HG02852 (cell line): ENCODE measurements around the gene ASIC1.
"Not testable (repeated sequence)": the region's sequence is repeated elsewhere in the genome, so short reads cannot be mapped to it uniquely, and the experiment has no call there.

Experiments
- ATAC-seq: cut with Tn5 transposase; IDR thresholded peaks from one replicate; pipeline ENCODE4 v1.9.1; 2021; ENCODE audit warnings: mild to moderate bottlenecking, moderate library complexity; ENCODE audit not compliant: unreplicated experiment

ASIC1 gene

DNA sequence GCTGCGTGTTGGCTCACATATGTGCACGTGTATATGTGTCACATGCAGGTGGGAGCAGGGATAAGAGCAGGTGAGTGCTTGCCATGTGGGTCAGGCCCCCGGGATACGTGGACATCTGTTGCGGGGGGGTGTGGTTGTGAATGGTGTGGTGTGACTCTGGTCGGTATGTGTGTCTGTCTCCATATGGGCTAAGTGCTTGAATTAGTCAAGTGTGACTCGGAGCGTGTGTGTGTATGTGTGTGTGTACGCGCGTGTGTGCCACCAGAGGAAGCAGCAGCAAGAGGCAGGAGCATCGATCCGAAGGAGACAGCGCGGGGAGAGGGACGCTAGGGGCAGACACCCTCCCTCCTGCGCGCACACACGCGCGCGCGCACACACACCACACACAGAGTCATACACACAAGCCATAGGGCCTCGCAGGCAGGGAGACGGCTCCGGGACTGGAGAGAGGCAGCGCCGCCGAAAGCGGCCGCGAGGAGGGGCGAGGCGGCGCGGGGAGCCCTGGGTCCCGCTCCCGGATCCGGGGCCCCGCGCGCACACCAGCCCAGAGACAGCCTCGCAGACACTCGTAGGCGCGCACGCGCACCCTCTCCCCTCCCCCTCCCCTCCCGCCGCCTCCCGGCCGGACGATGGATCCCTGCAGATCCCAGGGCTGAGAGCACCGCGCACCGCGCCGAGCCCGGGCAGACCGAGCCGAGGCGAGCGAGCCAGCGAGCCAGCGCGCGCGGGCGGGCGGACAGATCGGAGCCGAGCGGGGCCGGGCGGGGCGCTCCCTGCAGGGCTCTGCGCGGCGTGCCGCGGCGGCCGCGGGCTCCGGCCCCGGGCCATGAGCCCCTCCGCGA lies at the start of gene ASIC1:
TSS of gene ASIC1 (plus strand) at position 597 of the 842 bp plus-strand sequence. CDS start 1,171 bp downstream, outside the sequence.
- no peak for ATAC-seq

DNA sequence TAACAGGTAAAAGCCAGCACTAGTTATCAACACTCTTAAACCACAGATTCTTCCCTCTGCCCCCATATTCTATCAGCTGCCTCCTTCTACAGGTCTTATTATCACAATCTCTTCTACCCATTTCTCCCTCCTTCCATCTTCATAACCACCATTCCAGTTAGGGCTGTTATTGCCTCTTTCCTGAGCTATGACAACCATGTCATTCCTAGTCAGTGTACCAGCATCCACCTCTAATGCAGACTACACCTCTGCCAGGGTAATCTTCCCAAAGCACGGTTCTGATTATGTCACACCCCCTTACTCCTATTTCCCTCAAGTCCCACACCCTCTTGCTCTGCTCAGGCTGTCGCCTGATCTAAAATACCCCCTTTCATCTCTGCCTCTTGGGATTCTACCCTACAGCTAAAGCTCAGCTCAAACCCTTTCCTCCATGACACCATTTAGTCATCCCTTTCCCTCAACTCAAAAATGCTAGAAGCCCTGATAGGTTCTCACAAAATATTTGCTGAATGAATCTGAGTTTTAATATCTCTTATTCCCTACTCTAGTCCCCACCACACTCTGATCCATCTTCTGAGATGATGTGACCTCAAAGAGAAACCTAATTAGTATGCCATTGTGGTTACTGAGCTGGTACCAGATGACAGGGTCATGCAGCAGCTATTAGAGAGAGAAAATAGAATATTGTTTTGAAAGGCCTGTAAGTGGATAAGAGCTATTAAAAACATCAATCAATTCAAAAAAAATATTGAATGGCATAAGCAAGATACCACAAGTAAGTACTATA lies 43.8 kb upstream of the ASIC1 start:
- ATAC-seq = no peak

DNA sequence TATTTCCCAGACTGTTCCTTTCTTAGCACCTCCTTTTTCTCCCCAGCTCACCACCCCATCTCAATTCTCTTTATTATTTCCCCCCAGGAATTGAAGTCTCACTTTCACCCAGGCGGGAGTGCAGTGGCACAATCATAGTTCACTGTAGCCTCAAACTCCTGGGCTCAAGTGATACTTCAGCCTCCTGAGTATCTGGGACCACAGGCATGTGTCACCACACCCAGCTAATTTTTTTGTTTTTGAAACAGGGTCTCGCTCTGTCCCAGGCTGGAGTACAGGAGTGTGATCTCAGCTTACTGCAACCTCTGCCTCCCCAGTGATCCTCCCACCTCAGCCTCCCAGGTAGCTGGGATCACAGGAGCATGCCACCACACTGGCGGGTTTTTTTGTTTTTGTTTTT lies 43.1 kb upstream of the ASIC1 start:
- ATAC-seq = no peak

DNA sequence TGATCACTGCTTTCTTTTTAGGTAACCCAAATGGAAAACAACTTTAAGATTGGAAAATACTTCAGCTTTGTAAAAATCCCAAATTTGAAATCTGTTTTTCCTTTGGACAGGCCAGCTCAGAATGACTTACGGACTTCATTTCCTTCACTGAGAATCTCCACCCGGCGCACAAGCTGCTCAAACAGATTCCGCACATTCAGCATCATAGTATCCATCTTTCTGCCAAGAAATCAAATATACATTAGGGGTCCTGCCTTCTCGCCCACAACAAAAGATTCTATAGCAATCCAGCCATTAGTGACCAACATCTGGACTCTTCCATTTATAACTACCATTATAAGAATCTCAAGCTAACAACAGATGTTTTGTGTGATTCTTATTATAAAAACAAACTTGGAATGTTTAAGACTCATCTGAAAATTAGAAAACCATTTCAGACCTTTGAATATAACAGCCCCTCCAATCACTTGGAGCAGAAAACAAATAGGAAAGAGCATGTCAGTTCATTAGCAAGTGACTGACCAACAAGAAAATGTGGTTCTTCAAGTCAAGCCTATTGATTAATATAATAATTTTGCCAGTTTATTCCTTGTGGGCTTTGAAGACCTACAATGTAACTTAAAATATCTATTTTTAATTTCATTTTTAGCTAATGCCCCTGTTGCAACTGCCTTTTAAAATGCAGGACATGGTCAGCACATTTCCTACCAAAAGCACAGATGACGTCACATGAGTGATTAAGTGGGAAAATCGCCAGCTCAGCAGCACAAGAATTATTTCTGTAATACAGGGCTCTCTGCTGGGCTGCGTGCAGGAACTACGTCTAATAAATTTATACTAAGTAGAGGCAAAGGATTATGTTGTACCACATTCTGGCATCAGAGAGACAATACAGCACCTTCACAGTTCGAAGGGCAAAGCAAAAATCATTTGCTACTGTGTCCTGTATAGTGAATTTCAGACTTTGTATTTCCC lies 40.6 kb upstream of the ASIC1 start:
- no peak for ATAC-seq

DNA sequence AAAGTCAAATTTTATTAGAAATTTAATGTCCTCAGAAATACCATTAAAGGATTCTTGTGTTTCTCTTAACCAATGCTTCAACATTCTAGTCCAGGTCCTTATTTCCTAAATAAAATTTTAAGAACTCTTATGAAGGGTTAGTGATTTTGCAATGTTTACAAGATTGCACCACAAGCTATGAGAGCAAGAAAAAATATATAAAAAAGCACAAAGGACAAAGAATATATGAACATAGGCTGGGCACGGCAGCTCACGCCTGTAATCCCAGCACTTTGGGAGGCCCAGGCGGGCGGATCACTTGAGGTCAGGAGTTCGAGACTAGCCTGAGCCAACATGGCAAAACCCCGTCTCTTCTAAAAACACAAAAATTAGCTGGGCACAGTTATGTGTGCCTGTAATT lies 39.8 kb upstream of the ASIC1 start:
- no peak for ATAC-seq

DNA sequence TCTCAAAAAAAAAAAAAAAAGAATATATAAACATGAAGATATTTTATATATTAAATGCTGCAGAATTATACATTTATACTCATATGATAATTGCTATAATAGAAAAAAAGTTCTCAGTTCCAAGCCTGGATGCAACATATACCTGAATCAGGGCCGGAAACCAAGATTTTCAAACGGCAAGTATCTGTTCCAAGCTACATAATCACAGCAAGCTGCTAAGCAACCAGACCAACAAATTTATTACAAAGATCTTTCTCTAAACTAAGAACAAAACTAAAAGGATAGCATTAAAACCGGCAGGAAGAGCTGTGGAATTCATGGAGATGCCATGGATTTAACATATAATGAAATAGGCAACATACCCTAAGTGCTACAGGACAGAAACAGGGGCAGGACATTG lies 39.2 kb upstream of the ASIC1 start:
- ATAC-seq = no peak

DNA sequence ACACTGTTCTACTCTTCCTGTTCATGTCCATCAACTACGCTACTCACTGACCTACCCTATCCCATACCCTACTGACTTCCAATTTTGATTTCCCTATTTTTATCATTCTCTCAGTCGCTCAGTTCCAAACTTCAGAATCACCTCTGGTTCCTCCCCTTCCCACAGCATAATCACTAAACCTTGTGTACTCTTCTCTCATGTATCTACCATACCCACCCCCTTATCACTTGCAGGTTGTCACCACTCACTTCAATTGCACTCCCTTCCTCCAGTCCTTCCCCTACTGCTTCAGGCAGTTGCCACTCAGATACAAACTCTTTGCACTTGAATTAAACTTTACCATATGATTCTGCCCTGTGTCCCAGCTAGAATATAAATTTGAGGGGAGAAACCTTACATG lies 38.4 kb upstream of the ASIC1 start:
- no peak for ATAC-seq

DNA sequence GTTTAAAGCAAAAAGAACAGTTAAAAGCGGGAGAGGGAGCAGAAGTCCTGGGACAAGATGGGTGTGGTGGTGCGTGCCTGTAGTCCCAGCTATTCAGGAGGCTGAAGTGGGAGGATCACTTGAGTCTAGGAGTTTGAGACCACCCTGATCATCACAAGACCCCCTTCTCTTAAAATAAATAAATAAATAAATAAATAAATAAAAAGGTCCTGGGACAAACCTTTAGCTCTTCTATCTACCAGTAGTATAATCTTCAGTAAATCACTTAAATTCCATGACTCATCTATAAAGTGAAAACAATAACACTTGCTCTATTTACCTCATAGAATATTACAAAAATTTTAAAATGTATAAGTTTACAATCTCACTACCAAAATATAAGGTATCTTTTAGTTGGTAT lies 37.9 kb upstream of the ASIC1 start:
- ATAC-seq = no peak

DNA sequence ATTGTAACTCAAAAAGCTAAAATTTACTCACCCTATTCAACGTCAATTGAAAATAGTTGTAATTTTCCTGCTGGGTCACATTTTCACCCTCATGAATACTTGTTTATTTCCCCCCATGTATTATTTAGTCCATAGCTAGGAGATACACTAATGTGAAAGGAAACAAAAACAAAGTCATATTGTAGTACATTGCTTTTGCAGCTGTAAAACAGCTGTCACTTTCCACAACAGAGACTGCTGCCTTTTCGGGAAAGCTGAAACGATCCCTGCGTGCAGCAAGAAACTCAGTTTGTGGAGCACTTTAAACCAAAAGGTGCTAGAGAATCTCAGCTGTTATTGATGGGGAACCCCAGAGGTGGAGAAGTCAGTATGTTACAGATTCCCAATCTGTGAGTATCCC lies 36.4 kb upstream of the ASIC1 start:
- ATAC-seq = no peak

DNA sequence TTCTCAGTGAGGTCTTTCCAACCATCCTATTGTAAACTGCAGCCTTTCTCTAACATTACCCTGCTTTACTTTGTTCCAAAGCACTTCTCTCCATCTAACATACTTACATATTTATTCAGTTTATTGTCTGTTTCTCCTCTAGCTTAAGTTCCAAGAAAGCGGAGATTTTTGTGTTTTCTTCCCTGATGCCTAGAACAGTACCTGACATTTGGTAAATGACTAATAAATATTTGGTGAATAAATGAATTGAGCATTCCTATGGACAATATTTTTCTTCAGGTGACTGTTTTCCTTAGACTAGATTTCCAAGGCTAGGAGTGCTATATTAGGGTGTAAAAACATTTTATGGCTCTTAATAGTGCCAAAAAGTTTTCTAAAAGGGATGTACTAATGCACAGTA lies 34.5 kb upstream of the ASIC1 start:
- no peak for ATAC-seq

DNA sequence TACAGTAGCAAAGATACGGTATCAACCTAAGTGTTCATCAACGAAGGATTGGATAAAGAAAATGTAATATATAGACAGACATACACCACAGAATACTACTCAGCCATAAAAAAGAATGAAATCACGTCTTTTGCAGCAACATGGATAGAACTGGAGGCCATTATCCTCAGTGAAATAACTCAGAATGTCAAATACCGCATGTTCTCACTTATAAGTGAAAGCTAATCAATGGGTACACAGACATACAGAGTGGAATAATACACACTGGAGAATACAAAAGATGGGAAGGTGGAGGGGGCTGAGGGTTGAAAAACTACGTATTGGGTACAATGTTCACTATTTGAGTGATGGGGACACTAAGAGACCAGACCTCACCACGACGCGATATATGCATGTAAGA lies 33.2 kb upstream of the ASIC1 start:
- ATAC-seq = no peak

DNA sequence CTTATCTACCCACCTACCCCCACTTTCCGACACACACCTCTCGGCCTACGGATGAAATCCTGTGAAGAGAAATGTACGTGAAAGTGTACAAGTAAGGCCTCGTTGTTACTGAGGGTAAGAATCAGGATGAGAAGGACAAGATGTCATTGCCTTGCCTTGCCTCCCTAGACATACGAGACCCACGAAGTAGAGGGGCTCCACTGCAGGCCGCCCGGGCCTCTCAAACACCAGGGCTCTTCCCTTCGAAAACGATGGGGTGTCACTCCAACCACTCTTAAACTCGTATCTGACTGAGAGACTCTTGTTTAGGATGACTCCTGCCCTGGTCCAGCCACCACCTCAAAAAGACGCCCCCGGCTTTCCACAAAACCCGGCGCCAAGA lies 32.6 kb upstream of the ASIC1 start:
- peak; percentile 19 for ATAC-seq

DNA sequence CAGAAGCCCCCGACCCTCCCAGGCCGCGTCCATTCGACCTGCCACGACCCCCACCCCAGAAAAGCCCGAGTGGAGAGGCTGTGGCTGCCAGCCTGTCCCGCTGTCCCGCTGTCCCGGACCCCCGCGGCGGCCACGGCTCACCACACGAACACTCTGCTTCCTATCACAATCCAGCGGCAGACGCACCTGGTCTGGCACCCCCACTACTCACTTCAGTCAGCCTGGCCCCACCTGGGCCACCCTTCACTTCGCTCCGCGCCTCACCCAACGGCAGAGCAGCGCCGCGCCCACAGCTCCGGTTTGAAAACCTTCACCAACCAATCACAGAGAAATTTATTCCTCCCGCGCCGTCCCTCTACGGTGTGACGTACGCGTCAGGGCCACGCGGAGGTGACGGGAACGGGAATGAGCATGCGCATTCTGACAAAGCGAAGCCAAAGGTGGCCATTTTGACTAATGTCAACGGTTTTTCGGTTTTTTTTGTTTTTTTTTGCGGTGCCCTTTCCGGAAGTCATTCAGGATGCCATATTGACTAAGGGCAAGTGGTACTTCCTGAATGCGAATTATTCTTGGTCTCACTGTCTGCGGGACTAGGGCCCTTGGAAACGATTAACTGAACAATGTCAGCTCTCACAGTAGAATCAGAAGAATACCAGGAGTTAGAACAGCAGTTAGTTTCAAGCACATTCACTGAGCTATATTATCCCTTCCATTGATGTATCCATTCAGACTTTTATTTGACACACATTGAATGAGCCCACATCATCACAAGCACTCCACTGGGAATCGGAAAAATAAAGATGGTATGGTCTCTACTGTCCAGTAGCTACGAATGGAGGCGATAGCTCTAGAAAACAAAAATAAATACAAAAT lies 32.0 kb upstream of the ASIC1 start, which contains the start of gene RACGAP1:
TSS of gene RACGAP1 (minus strand) at position 308 of the 873 bp plus-strand sequence. CDS start 8,779 bp downstream, outside the sequence.
- peak; percentile 98 for ATAC-seq

DNA sequence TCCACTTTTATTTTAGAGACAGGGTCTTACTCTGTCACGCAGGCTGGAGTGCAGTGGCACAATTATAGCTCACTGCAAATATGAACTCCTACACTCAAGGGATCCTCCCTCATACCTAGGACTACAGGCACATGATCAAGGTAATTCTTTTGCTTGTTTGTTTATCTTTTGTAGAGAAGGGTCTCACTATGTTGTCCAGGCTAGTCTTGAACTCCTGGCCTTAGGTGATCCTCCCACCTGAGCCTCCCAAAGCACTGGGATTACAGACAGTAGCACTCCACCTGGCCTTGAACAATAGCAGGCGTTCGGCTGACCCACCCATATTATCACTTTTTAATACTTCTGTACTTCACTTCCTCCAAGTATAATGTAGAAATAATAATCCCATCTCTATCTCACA lies 30.7 kb upstream of the ASIC1 start:
- no peak for ATAC-seq

DNA sequence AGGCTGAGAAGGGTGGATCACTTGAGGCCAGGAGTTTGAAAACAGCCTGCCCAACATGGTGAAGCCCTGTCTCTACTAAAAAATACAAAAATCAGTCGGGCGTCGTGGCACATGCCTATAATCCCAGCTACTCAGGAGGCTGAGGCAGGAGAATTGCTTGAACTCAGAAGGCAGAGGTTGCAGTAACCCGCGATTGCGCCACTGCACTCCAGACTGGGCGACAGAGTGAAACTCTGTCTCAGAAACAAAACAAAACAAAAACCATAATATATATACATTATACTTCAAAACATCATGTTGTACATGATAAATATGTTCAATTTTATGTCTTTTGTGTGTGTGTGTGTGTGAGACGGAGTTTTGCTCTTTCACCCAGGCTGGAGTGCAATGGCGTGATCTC lies 26.9 kb upstream of the ASIC1 start:
- ATAC-seq = not testable (repeated sequence)

DNA sequence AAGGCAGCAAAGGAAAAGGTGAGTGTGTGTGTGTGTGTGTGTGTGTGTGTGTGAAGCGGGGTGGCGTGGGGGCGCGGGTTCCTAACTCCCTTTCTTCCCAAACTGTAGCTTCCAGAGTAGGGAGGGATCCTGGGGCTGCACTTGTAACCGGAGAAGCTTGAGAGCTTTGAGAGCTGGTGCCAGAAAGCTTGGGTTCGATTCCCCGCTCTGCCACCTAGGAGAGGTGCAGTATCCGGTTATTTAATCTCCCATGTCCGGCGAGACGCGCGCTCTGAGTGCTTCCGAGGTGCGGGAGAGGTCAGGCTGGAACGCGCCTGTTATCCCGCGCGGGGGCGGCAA lies 24.9 kb upstream of the ASIC1 start:
- ATAC-seq = no peak

DNA sequence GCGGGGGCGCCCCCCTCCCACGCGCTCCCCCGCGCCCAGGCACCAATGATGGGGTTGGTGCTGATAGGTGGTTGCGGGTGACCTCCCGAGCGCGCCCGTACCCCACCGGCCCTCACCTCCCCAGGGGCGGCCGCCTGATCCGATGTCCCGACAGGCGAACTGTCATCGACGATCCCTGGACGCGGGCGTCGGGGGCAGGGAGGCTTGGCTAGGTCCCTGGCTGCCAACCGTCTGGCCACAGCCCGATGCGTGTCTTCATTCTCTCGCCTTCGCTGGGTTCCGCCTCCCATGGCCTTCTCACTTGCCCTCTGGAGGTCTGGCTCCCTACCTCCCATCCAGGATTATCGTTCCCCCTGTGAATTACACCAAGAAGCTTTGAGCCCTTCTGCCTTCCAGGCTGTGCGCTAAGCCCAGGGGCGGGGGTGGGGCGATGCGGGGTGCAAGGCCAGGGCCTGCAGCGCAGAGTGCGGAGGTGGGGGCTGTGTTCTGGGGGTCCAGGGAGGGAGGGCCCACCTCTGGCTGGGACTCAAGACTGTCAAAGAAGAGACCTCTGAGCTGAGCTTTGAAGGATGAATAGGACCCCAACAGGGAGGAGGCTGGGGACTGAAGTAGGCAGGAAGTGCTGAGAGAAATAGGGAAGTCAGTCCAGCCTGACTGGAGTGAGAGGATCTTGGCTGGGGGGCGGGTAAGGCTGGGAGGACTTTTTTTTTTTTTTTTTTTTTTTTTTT lies 24.4 kb upstream of the ASIC1 start:
- ATAC-seq = no peak

DNA sequence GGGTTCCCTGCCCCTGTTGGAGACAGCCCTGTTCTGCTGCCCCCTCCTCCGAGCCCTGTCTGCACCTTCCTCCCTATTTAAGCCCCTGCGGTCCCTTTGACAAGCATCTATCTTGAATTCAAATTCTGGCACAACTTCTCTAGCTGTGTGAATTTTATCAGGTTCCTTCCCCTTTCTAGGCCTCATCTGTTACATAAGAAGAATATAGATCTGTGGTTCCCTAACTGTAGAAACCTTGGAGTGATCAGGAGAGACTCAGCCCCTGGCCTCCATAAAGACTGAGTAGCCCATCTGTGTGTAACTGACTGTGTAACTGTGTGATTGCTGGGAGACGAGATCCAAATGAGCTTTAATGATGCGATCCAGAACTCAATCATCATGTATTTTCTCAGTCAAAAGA lies 19.1 kb upstream of the ASIC1 start:
- no peak for ATAC-seq

DNA sequence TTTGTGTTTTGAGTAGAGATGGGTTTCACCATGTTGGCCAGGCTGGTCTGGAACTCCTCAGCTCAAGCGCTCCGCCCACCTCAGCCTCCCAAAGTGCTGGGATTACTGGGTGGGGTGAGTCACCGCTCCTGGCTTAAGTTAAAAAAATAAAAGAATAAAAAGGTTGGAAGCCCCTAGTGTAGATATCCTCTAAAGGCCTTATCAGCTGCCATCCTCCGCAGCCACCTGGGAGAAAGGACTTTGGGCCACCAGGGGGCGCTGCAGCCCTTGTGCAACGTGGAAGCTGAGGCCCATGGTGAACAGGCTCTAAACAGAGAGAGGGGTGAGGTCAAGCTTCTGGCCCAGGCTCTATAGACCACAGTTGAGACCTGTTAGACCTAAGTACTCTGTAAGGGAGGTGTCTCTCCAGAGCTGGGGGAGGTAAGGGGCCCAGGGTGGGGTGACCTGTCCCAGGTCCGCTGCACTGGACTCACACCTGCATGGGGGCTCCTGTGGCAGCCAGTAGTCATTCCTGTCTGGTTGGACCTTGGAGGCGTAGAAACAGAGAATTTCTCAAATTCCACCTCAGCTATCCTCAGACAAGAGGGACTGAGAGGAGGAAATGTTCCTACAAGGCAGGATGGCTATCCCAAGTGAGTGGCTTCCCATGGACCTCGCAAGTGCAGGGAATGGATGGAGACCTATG lies 18.1 kb upstream of the ASIC1 start:
- ATAC-seq = no peak
